GM18867 (cell line): ENCODE data around the gene EXOC3.

Source experiments
- ATAC-seq: cut with Tn5 transposase; IDR thresholded peaks from one replicate; pipeline ENCODE4 v1.9.1; 2021; ENCODE audit warnings: mild to moderate bottlenecking, moderate library complexity; ENCODE audit not compliant: unreplicated experiment

EXOC3 gene

GRCh38 chr5:437281-437771 is 5.7 kb upstream of the EXOC3 start:
- no peak for ATAC-seq

- ATAC-seq: no peak
Measured at GRCh38 chr5:438481-438981, 4.4 kb upstream of the EXOC3 start.

GRCh38 chr5:439181-439580 is 3.8 kb upstream of the EXOC3 start:
- ATAC-seq: no peak

- ATAC-seq: no peak
Measured at GRCh38 chr5:439636-440035, 3.3 kb upstream of the EXOC3 start.

- no peak for ATAC-seq
Measured at GRCh38 chr5:440401-441201, 2.4 kb upstream of the EXOC3 start.

- no peak for ATAC-seq
Measured at GRCh38 chr5:441996-442334, 1.0 kb upstream of the EXOC3 start.

- peak; percentile 12 for ATAC-seq
Measured at GRCh38 chr5:443239-444151, 519 bp downstream of the EXOC3 start.

GRCh38 chr5:444226-444625 is 1.2 kb downstream of the EXOC3 start:
- no peak for ATAC-seq

GRCh38 chr5:445591-445990 is 2.6 kb downstream of the EXOC3 start:
- ATAC-seq: no peak

- no peak for ATAC-seq
Measured at GRCh38 chr5:446066-446882, 3.3 kb downstream of the EXOC3 start.

- ATAC-seq: no peak
Measured at GRCh38 chr5:446883-447263, 3.9 kb downstream of the EXOC3 start.

GRCh38 chr5:447501-447900 is 4.5 kb downstream of the EXOC3 start:
- no peak for ATAC-seq

GRCh38 chr5:448061-448765 is 5.2 kb downstream of the EXOC3 start:
- ATAC-seq: no peak

GRCh38 chr5:448766-449090 is 5.8 kb downstream of the EXOC3 start:
- no peak for ATAC-seq

- no peak for ATAC-seq
Measured at GRCh38 chr5:449151-449550, 6.2 kb downstream of the EXOC3 start.

GRCh38 chr5:451587-452458 is 8.8 kb downstream of the EXOC3 start:
- no peak for ATAC-seq

GRCh38 chr5:452978-453710 is 10.2 kb downstream of the EXOC3 start:
- ATAC-seq: no peak

- ATAC-seq: no peak
Measured at GRCh38 chr5:453725-454481, 10.9 kb downstream of the EXOC3 start.
